ENCODE data around the gene KRT3. TPM values are rescaled to one million over a fixed set of nuclear protein-coding genes. Genes with fewer than 3 reads are reported as not detected.
"Not testable (repeated sequence)": the region's sequence is repeated elsewhere in the genome, so short reads cannot be mapped to it uniquely, and the experiment has no call there.

The KRT3 gene
- total RNA-seq, 1 experiment from 2014 or later: not detected

DNA sequence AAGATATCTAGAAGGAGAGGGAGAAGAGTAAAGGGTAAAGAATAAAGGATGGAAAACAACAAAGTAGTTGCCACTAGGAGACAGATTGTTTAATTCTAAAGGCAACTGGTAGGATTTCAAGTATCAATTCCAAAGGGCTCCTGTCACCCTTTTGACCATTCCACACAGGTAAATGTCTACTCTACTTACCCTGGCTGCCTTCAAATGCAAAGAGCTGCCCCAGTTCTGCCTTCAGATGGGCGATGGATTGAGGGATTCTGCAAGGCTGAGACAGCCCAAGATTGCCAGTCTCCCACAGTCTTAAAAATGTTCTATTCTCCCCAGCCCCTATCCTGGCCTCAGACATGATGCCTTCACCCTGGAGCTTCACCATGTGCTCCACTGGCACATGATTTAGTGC is 30.2 kb downstream of the KRT3 start:
- TF ChIP-seq, protein P1, sequence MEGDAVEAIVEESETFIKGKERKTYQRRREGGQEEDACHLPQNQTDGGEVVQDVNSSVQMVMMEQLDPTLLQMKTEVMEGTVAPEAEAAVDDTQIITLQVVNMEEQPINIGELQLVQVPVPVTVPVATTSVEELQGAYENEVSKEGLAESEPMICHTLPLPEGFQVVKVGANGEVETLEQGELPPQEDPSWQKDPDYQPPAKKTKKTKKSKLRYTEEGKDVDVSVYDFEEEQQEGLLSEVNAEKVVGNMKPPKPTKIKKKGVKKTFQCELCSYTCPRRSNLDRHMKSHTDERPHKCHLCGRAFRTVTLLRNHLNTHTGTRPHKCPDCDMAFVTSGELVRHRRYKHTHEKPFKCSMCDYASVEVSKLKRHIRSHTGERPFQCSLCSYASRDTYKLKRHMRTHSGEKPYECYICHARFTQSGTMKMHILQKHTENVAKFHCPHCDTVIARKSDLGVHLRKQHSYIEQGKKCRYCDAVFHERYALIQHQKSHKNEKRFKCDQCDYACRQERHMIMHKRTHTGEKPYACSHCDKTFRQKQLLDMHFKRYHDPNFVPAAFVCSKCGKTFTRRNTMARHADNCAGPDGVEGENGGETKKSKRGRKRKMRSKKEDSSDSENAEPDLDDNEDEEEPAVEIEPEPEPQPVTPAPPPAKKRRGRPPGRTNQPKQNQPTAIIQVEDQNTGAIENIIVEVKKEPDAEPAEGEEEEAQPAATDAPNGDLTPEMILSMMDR (IDR thresholded peaks at IDR 0.05; ENCODE audit: unreplicated experiment): no peak
- no TSS peak for BruUV-seq (replicated peaks)
- no peak for DNase-seq (ENCODE audit: unreplicated experiment)
- no peak overlapping the region for H3K4me3 Mint-ChIP-seq (ENCODE audit: unreplicated experiment)
- H3K27ac Mint-ChIP-seq (ENCODE audit: low read depth, unreplicated experiment): no peak overlapping the region
- H3K27me3 Mint-ChIP-seq (ENCODE audit: insufficient read depth, unreplicated experiment): peaks cover 30% of the 10 kb centered on the region
- no peaks in the 10 kb centered on the region for H3K36me3 Mint-ChIP-seq (ENCODE audit: insufficient read depth, unreplicated experiment)
- H3K4me1 Mint-ChIP-seq (ENCODE audit: insufficient read depth, unreplicated experiment): no peaks in the 10 kb centered on the region
- ChIA-PET POLR2A (interaction anchor here (0.6 to 0.7 kb wide), 2 partner anchors 16 to 185 kb away, joined by 3 read pairs; no protein-coding TSS in a partner anchor), CTCF (no interaction called here)
- intact Hi-C loops (cut with micrococcal nuclease): no loop called here
- no peaks in the 10 kb centered on the region for H3K9me3 Mint-ChIP-seq (ENCODE audit: unreplicated experiment)

DNA sequence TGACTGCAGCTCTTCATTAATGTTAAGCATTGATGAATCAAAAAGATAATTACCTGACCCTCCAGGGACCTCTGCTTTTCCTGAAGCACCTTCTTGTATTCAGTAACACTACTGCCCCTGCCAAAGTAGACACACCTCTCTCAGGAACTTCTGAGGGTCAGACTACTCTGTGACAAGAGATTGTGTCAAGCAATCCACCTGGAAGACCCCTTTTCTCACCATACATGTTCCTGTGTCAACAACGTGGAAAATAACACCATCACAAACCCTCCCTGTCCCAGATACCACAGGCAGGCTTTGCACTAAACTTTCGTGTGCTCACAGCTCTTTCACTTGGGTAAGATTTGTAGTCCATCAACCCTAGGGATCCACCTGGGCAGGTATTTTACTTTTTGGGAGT is 31.9 kb downstream of the KRT3 start:
- H3K27ac Mint-ChIP-seq (ENCODE audit: low read depth, unreplicated experiment): no peak overlapping the region

DNA sequence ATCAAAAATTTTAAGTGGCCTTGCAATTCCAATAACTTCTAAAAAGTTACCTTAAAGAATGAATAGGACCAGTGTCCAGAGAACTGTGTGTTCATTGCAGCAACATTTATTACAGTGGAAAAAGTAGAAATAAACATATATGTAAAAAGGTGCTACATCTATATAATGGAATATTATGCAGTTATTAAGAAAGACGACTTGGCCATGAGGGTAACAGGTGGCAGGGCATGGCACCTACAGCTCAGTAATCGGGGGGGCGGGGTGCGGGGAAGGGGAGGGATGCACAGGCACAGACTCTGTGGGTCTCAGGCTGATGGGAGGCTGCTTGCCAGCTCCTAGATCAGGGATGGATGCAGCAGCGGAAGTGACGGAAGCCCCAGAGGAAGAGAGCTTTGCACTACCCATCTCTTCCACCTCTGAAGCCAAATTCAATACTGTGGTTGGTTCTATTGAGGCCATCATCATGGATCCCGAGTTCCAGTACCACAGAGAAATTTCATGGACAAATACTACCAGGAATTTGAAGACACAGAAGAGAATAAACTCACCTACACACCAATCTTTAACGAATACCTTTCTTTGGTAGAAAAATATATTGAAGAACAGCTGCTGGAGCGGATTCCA is 32.8 kb downstream of the KRT3 start:
- Mint-ChIP-seq H3K9me3 (ENCODE audit: unreplicated experiment) (no peaks in the 10 kb centered on the region), H3K27me3 (ENCODE audit: insufficient read depth, unreplicated experiment) (peaks cover 20% of the 10 kb centered on the region), H3K4me3 (ENCODE audit: unreplicated experiment) (no peak overlapping the region), H3K4me1 (ENCODE audit: insufficient read depth, unreplicated experiment) (no peaks in the 10 kb centered on the region), H3K36me3 (ENCODE audit: insufficient read depth, unreplicated experiment) (no peaks in the 10 kb centered on the region), H3K27ac (ENCODE audit: low read depth, unreplicated experiment) (no peak overlapping the region)
- ChIA-PET CTCF (no interaction called here), POLR2A (no interaction called here)
- intact Hi-C loops (cut with micrococcal nuclease): no loop called here
- DNase-seq (ENCODE audit: unreplicated experiment): no peak
- BruUV-seq (replicated peaks): no TSS peak
- TF ChIP-seq, protein P1 (IDR thresholded peaks at IDR 0.05; ENCODE audit: unreplicated experiment): no peak

More for the DNA sequence above, 31.9 kb downstream of the KRT3 start:
- H3K4me1 Mint-ChIP-seq (ENCODE audit: insufficient read depth, unreplicated experiment): no peaks in the 10 kb centered on the region
- intact Hi-C loops (cut with micrococcal nuclease): no loop called here
- CTCF ChIA-PET: no interaction called here
- POLR2A ChIA-PET: no interaction called here
- H3K27me3 Mint-ChIP-seq (ENCODE audit: insufficient read depth, unreplicated experiment): peaks cover 20% of the 10 kb centered on the region
- no peaks in the 10 kb centered on the region for H3K9me3 Mint-ChIP-seq (ENCODE audit: unreplicated experiment)
- no TSS peak for BruUV-seq (replicated peaks)
- no peak overlapping the region for H3K4me3 Mint-ChIP-seq (ENCODE audit: unreplicated experiment)
- H3K36me3 Mint-ChIP-seq (ENCODE audit: insufficient read depth, unreplicated experiment): no peaks in the 10 kb centered on the region
- TF ChIP-seq, protein P1 (IDR thresholded peaks at IDR 0.05; ENCODE audit: unreplicated experiment): no peak
- no peak for DNase-seq (ENCODE audit: unreplicated experiment)

DNA sequence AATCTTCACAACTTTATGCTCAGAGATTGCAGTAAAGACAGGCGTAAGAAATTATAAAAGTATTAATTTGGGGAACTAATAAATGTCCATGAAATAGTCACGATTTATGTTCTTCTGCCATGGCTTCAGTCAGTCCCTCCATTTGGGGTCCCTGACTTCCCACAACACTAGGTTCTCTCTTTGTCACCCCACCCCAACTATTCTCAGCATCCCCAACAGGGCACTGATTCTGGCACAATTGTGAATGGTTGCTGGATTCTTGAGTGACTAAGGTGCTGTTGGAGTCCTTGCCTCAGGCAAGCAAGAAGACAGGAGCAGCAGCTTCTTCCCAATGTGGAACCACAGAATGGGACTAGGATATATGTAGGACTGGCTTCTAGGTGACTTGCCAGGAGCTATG is 34.1 kb downstream of the KRT3 start:
- no peak for DNase-seq (ENCODE audit: unreplicated experiment)
- peaks cover 20% of the 10 kb centered on the region for H3K27me3 Mint-ChIP-seq (ENCODE audit: insufficient read depth, unreplicated experiment)
- no peaks in the 10 kb centered on the region for H3K4me1 Mint-ChIP-seq (ENCODE audit: insufficient read depth, unreplicated experiment)
- ChIA-PET CTCF (no interaction called here), POLR2A (no interaction called here)
- no peak overlapping the region for H3K27ac Mint-ChIP-seq (ENCODE audit: low read depth, unreplicated experiment)
- H3K9me3 Mint-ChIP-seq (ENCODE audit: unreplicated experiment): no peaks in the 10 kb centered on the region
- BruUV-seq (replicated peaks): no TSS peak
- TF ChIP-seq, protein P1 (IDR thresholded peaks at IDR 0.05; ENCODE audit: unreplicated experiment): no peak
- intact Hi-C loops (cut with micrococcal nuclease): no loop called here
- H3K36me3 Mint-ChIP-seq (ENCODE audit: insufficient read depth, unreplicated experiment): no peaks in the 10 kb centered on the region
- H3K4me3 Mint-ChIP-seq (ENCODE audit: unreplicated experiment): no peak overlapping the region

DNA sequence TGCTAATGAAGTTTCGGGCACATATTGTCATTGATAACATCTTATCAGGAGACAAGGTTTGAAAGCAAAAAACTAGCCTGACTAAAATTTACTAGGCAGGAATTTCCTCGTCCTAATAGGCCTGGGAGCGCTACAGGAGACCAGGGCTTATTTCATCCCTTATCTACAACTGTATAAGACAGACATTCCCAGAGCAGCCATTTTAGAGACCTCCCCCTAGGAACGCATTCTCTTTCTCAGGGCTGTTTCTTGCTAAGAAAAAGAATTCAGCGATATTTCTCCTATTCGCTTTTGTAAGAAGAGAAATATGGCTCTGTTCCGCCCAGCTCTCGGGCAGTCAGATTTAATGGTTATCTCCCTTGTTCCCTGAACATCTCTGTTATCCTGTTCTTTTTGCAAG is 34.7 kb downstream of the KRT3 start:
- POLR2A ChIA-PET; BruUV-seq (replicated peaks): not testable (repeated sequence)

More for the DNA sequence above, 34.7 kb downstream of the KRT3 start:
- H3K36me3 Mint-ChIP-seq (ENCODE audit: insufficient read depth, unreplicated experiment); H3K27ac Mint-ChIP-seq (ENCODE audit: low read depth, unreplicated experiment); CTCF ChIA-PET; H3K9me3 Mint-ChIP-seq (ENCODE audit: unreplicated experiment); DNase-seq (ENCODE audit: unreplicated experiment); H3K4me3 Mint-ChIP-seq (ENCODE audit: unreplicated experiment); H3K4me1 Mint-ChIP-seq (ENCODE audit: insufficient read depth, unreplicated experiment); intact Hi-C loops (cut with micrococcal nuclease): not testable (repeated sequence)
- peaks cover 20% of the 10 kb centered on the region for H3K27me3 Mint-ChIP-seq (ENCODE audit: insufficient read depth, unreplicated experiment)

All from MCF 10A (cell line).